Left colon (tissue), 2 donors: ENCODE data around the gene LTBP2. TPM values are rescaled to one million over a fixed set of nuclear protein-coding genes. Genes with fewer than 3 reads are reported as not detected.

Experiments
- ATAC-seq: fragments of 200-7000 bp; cut with Tn5 transposase; one replicate; pipeline ENCODE4 v1.9.1; 2020; ENCODE audit warnings: mild to moderate bottlenecking, moderate library complexity
- DNase-seq, 2 donors: peaks; one replicate each; pipeline ENCODE4 v3.0.0-alpha.2; 2020
- intact Hi-C, 2 donors: fragments of 100-400 bp; cut with DNase I in 1 of 2; cut with micrococcal nuclease in 1 of 2; formaldehyde crosslinking; loops; one replicate each; pipeline versions ENCODE4 v1.11.2 to v1.14.0; 2022; cut with DNase I, micrococcal nuclease
- total RNA-seq, 2 donors: library from RNA; stranded (reverse); fragmentation: NEBNext Ultra II Directional; extraction: Animal tissue kit (Norgen Biotek cat#: 25700); gene quantifications; one replicate each; pipeline ENCODE4 v1.2.1, GENCODE V29; 2021
- donor health status: DM: no; HTN: no; CAD: no.
- donor health status: DM: yes; HTN: yes; CAD: no.

Gene LTBP2
- total RNA-seq, 2 donors from 2014 or later, result 2.8 to 6.4 TPM

GRCh38 chr14:74582910-74583581 lies 29.0 kb downstream of the LTBP2 start:
- ATAC-seq (no peak), DNase-seq (no peak)
- intact Hi-C loops, result no loop called here

- no peak for DNase-seq
- intact Hi-C loops, result no loop called here
- ATAC-seq, result no peak
Measured at GRCh38 chr14:74580275-74580672, 31.8 kb downstream of the LTBP2 start.

- DNase-seq (no peak), ATAC-seq (no peak)
- intact Hi-C loops, result no loop called here
Measured at GRCh38 chr14:74579447-74580274, 32.4 kb downstream of the LTBP2 start.

- intact Hi-C loops, result no loop called here
- ATAC-seq, result no peak
- no peak for DNase-seq
Measured at GRCh38 chr14:74578479-74578878, 33.6 kb downstream of the LTBP2 start.

GRCh38 chr14:74577948-74578275 lies 34.1 kb downstream of the LTBP2 start:
- intact Hi-C loops, result no loop called here
- ATAC-seq (no peak), DNase-seq (no peak)

GRCh38 chr14:74577247-74577947 lies 34.6 kb downstream of the LTBP2 start:
- ATAC-seq (no peak), DNase-seq (no peak)
- intact Hi-C loops, result no loop called here

GRCh38 chr14:74575936-74576335 lies 36.1 kb downstream of the LTBP2 start:
- intact Hi-C loops, result no loop called here
- ATAC-seq (no peak), DNase-seq (no peak)

- ATAC-seq, result no peak
- no peak for DNase-seq
- intact Hi-C loops, result no loop called here
Measured at GRCh38 chr14:74575507-74575906, 36.5 kb downstream of the LTBP2 start.

- no peak for ATAC-seq
Measured at GRCh38 chr14:74574706-74575105, 37.3 kb downstream of the LTBP2 start.

GRCh38 chr14:74574090-74574433 lies 38.0 kb downstream of the LTBP2 start:
- intact Hi-C loops, result no loop called here
- no peak for ATAC-seq
- no peak for DNase-seq

More at GRCh38 chr14:74574706-74575105, 37.3 kb downstream of the LTBP2 start:
- intact Hi-C loops, result no loop called here
- no peak for DNase-seq

GRCh38 chr14:74573421-74574089 lies 38.5 kb downstream of the LTBP2 start:
- intact Hi-C loops, result no loop called here
- no peak for DNase-seq
- ATAC-seq, result no peak

- intact Hi-C loops, result no loop called here
- DNase-seq (no peak), ATAC-seq (no peak)
Measured at GRCh38 chr14:74572726-74573301, 39.2 kb downstream of the LTBP2 start.

GRCh38 chr14:74571901-74572725 lies 39.9 kb downstream of the LTBP2 start:
- ATAC-seq (no peak), DNase-seq (no peak)
- intact Hi-C loops, result no loop called here

GRCh38 chr14:74571441-74571841 lies 40.6 kb downstream of the LTBP2 start:
- DNase-seq (no peak), ATAC-seq (no peak)
- intact Hi-C loops, result no loop called here

GRCh38 chr14:74570696-74571095 lies 41.3 kb downstream of the LTBP2 start:
- DNase-seq (no peak), ATAC-seq (no peak)
- intact Hi-C loops, result no loop called here

GRCh38 chr14:74569806-74570591 lies 42.0 kb downstream of the LTBP2 start:
- ATAC-seq (no peak), DNase-seq (no peak)
- intact Hi-C loops, result no loop called here

- ATAC-seq (no peak), DNase-seq (no peak)
- intact Hi-C loops, result no loop called here
Measured at GRCh38 chr14:74569387-74569786, 42.6 kb downstream of the LTBP2 start.

- DNase-seq (no peak), ATAC-seq (no peak)
- intact Hi-C loops, result no loop called here
Measured at GRCh38 chr14:74568911-74569310, 43.1 kb downstream of the LTBP2 start.
